A549 treated with RU486 at 1 μM for 4 hours (cell line): ENCODE results near the gene CCL2. TPM values are rescaled to one million over a fixed set of nuclear protein-coding genes. Genes with fewer than 3 reads are reported as not detected.

Source experiments
- total RNA-seq: library from RNA; stranded (reverse); fragments of 200-300 nt; extraction: Qiagen RNA extraction; gene quantifications from 5 replicates; pipeline ENCODE4 v1.2.3, GENCODE V29; 2022; ENCODE audit warnings: low read depth

Gene CCL2
- 30.2 to 48.2 TPM (median 35.8 TPM) in 5 replicates for total RNA-seq

GRCh38 chr17:34254651-34255380 lies at the start of gene CCL2:
Gene CCL2 (plus strand): TSS chr17:34255285. CDS start chr17:34255350, 65 bp downstream.

GRCh38 chr17:34269969-34270368 lies 14.9 kb downstream of the CCL2 start, which contains the start of gene CCL7:
Gene CCL7 (plus strand): TSS chr17:34270221. CDS start chr17:34270291, 70 bp downstream.

GRCh38 chr17:34285286-34285792 lies 30.3 kb downstream of the CCL2 start, which contains the start of gene CCL11:
Gene CCL11 (plus strand): TSS chr17:34285742. CDS start chr17:34285809, 67 bp downstream.

Other genes starting within 250 kb of the CCL2 start
- 0.24 to 0.69 TPM (median 0.26 TPM) in 5 replicates for gene CCL7, start 14.9 kb downstream of the CCL2 start, total RNA-seq
- not detected in 5 replicates for gene CCL11, start 30.5 kb downstream of the CCL2 start, total RNA-seq
- not detected in 5 replicates for gene CCL8, start 64.2 kb downstream of the CCL2 start, total RNA-seq
- gene CCL13, start 101.2 kb downstream of the CCL2 start, total RNA-seq, result not detected in 5 replicates
- gene CCL1, start 107.9 kb downstream of the CCL2 start, total RNA-seq, result not detected in 5 replicates